ENCODE measurements around the gene G3BP1.
"Not testable (repeated sequence)": the region's sequence is repeated elsewhere in the genome, so short reads cannot be mapped to it uniquely, and the experiment has no call there.

G3BP1 gene

GRCh38 chr5:151829370-151829769 is 57.6 kb downstream of the G3BP1 start:
- no peak overlapping the region for H3K4me3 ChIP-seq (ENCODE audit: low read depth, low read length)
- DNase-seq (ENCODE audit: low read depth), result no peak

GRCh38 chr5:151832843-151833242 is 61.1 kb downstream of the G3BP1 start:
- not testable (repeated sequence) for DNase-seq (ENCODE audit: low read depth); H3K4me3 ChIP-seq (ENCODE audit: low read depth, low read length)

- DNase-seq (ENCODE audit: low read depth), result no peak
- no peak overlapping the region for H3K4me3 ChIP-seq (ENCODE audit: low read depth, low read length)
These were observed 75.0 kb downstream of the G3BP1 start for GRCh38 chr5:151846765-151847164.

GRCh38 chr5:151847871-151848270 is 76.1 kb downstream of the G3BP1 start:
- DNase-seq (ENCODE audit: low read depth), result no peak

GRCh38 chr5:151855701-151856100 is 83.9 kb downstream of the G3BP1 start:
- H3K4me3 ChIP-seq (ENCODE audit: low read depth, low read length), result no peak overlapping the region
- no peak for DNase-seq (ENCODE audit: low read depth)

More at GRCh38 chr5:151847871-151848270, 76.1 kb downstream of the G3BP1 start:
- no peak overlapping the region for H3K4me3 ChIP-seq (ENCODE audit: low read depth, low read length)

- DNase-seq (ENCODE audit: low read depth), result no peak
- H3K4me3 ChIP-seq (ENCODE audit: low read depth, low read length), result no peak overlapping the region
These were observed 85.1 kb downstream of the G3BP1 start for GRCh38 chr5:151856861-151857260.

GRCh38 chr5:151860867-151861266 is 89.1 kb downstream of the G3BP1 start:
- DNase-seq (ENCODE audit: low read depth); H3K4me3 ChIP-seq (ENCODE audit: low read depth, low read length): not testable (repeated sequence)

Measured in skeletal muscle cell (primary cell).